Neural cell (in vitro differentiated cells): ENCODE data around the gene PHF21A. TPM values are rescaled to one million over a fixed set of nuclear protein-coding genes. Genes with fewer than 3 reads are reported as not detected.

Experiments used
- H2AFZ ChIP-seq: fragments of 200-600, 300-800 bp; sonication (generic), shearing (Covaris generic); 2 replicates; pipeline ENCODE4 v1.6.0; 2014; ENCODE audit warnings: low read depth, mild to moderate bottlenecking, antibody characterized with exemption, low read length, moderate library complexity
- H3F3A ChIP-seq: fragments of 200-600 bp; shearing (Covaris generic); 2 replicates; pipeline ENCODE4 v1.6.1; 2016; ENCODE audit warnings: mild to moderate bottlenecking, moderate library complexity, mixed read lengths, antibody characterized with exemption, low read length; ENCODE audit not compliant: insufficient read depth, poor library complexity, severe bottlenecking
- H3K27ac ChIP-seq: fragments of 200-600, 300-800 bp; sonication (generic), shearing (Covaris generic); 2 replicates; pipeline ENCODE4 v1.5.1; 2014; ENCODE audit warnings: mild to moderate bottlenecking, low read length, moderate library complexity
- H3K27me3 ChIP-seq: fragments of 300-800, 200-600 bp; sonication (generic), shearing (Covaris generic); 2 replicates; pipeline ENCODE4 v1.6.0; 2014; ENCODE audit warnings: mild to moderate bottlenecking, low read depth, low read length, moderate library complexity; ENCODE audit not compliant: insufficient read depth
- H3K36me3 ChIP-seq: fragments of 300-800, 200-600 bp; sonication (generic), shearing (Covaris generic); 2 replicates; pipeline ENCODE4 v1.5.1; 2014; ENCODE audit warnings: mild to moderate bottlenecking, antibody characterized with exemption, low read length, moderate library complexity; ENCODE audit not compliant: insufficient read depth
- H3K4me2 ChIP-seq: fragments of 300-800, 200-600 bp; sonication (generic), shearing (Covaris generic); 2 replicates; pipeline ENCODE4 v1.6.0; 2014; ENCODE audit warnings: mild to moderate bottlenecking, low read length
- H3K4me3 ChIP-seq: fragments of 300-800, 200-600 bp; sonication (generic), shearing (Covaris generic); 2 replicates; pipeline ENCODE4 v1.5.1; 2014; ENCODE audit warnings: mild to moderate bottlenecking, low read length, moderate library complexity
- H3K79me2 ChIP-seq: fragments of 200-600 bp; shearing (Covaris generic); replicated peaks from 2 replicates; pipeline ENCODE4 v1.6.0; 2014; ENCODE audit warnings: mild to moderate bottlenecking, low read length, moderate library complexity; ENCODE audit not compliant: insufficient read depth
- H3K9ac ChIP-seq: fragments of 300-800, 200-600 bp; sonication (generic), shearing (Covaris generic); 2 replicates; pipeline ENCODE4 v1.6.1; 2016; ENCODE audit warnings: mild to moderate bottlenecking, low read length, mixed read lengths
- H3K9me2 ChIP-seq: fragments of 200-600 bp; shearing (Covaris generic); 2 replicates; pipeline ENCODE4 v1.6.1; 2016; ENCODE audit warnings: mild to moderate bottlenecking, low read length, mixed read lengths; ENCODE audit not compliant: insufficient read depth
- H3K9me3 ChIP-seq: fragments of 200-600, 300-800 bp; sonication (generic), shearing (Covaris generic); 2 replicates; pipeline ENCODE4 v1.6.1; 2016; ENCODE audit warnings: mild to moderate bottlenecking, mixed run types, low read length, moderate library complexity, mixed read lengths
- H4K20me1 ChIP-seq: fragments of 200-600 bp; shearing (Covaris generic); 2 replicates; pipeline ENCODE4 v1.6.1; 2016; ENCODE audit warnings: mild to moderate bottlenecking, mixed run types; ENCODE audit not compliant: insufficient read depth
- EP300 ChIP-seq: fragments of 450-650 bp; conservative IDR thresholded peaks from 2 replicates; pipeline ENCODE4 v1.6.1; 2014; ENCODE audit warnings: antibody characterized with exemption, mild to moderate bottlenecking, moderate library complexity; ENCODE audit not compliant: poor library complexity, severe bottlenecking
- EZH2 ChIP-seq: fragments of 200-600, 300-800 bp; shearing (Covaris generic), sonication (generic); IDR thresholded peaks from 2 replicates; pipeline ENCODE4 v1.6.1; 2014; ENCODE audit warnings: antibody characterized with exemption, low read length, borderline replicate concordance, mild to moderate bottlenecking; ENCODE audit not compliant: insufficient read depth, poor library complexity, severe bottlenecking
- MXI1 ChIP-seq: fragments of 450-650 bp; conservative IDR thresholded peaks from 2 replicates; pipeline ENCODE4 v1.6.1; 2014; ENCODE audit warnings: antibody characterized with exemption, mild to moderate bottlenecking; ENCODE audit not compliant: poor library complexity, severe bottlenecking
- POLR2AphosphoS5 ChIP-seq: IDR thresholded peaks from 2 replicates; pipeline ENCODE4 v1.6.1; 2012
- RAD21 ChIP-seq: fragments of 450-650 bp; conservative IDR thresholded peaks from 2 replicates; pipeline ENCODE4 v1.6.1; 2014; ENCODE audit warnings: antibody characterized with exemption, mild to moderate bottlenecking, moderate library complexity
- SMC3 ChIP-seq: fragments of 450-650 bp; conservative IDR thresholded peaks from 2 replicates; pipeline ENCODE4 v1.6.1; 2014; ENCODE audit warnings: antibody characterized with exemption, mild to moderate bottlenecking, moderate library complexity; ENCODE audit not compliant: poor library complexity
- TAF1 ChIP-seq: IDR thresholded peaks from 2 replicates; pipeline ENCODE4 v1.6.1; 2012; ENCODE audit warnings: low read depth
- polyA plus RNA-seq: library from polyadenylated mRNA; depleted of rRNA; stranded (reverse); fragments of >200 nt; gene quantifications from 2 replicates; pipeline ENCODE4 v1.2.3, GENCODE V29; 2014
- TF ChIP-seq, protein P1 (sequence below): IDR thresholded peaks from 2 replicates; pipeline ENCODE4 v1.6.1; 2012; ENCODE audit warnings: borderline replicate concordance
- TF ChIP-seq, protein P2 (sequence below): fragments of 450-650 bp; IDR thresholded peaks from 2 replicates; pipeline ENCODE4 v1.5.1; 2014; ENCODE audit warnings: antibody characterized with exemption, mild to moderate bottlenecking, moderate library complexity; ENCODE audit not compliant: poor library complexity, severe bottlenecking

Gene PHF21A
- polyA plus RNA-seq, 1 donor from 2014 or later, result 31.7 TPM

DNA sequence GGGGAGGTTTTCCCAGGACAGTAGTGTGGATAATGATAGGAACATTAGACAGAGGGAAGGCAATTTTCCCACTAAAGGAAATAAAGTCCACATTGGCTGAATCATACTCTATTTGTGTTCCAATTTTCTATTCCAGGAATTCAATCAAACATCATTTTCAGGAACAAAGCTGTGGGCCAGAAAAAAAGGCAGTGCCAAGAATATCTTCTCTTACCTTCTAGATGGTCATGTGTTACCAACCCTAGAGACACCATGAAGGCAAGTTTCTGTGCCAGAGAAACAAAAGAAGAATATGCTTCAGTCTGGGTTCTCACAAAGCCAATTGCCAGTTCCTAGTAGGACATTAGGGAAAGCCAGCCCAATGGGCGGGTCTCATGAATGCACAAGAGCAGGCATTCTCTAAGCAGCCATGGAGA, 171.3 kb downstream of the PHF21A start:
- Histone ChIP-seq H3K79me2 (no peaks in the 10 kb centered on the region), H3F3A (no peaks in the 10 kb centered on the region), H3K9ac (no peak overlapping the region), H4K20me1 (no peaks in the 10 kb centered on the region), H3K4me3 (no peak overlapping the region), H3K36me3 (no peaks in the 10 kb centered on the region), H3K4me2 (no peak overlapping the region), H3K9me2 (no peaks in the 10 kb centered on the region), H2AFZ (no peak overlapping the region), H3K27me3 (no peaks in the 10 kb centered on the region), H3K27ac (no peak overlapping the region), H3K9me3 (no peaks in the 10 kb centered on the region)
- TF ChIP-seq EZH2 (no peak), MXI1 (no peak), POLR2AphosphoS5 (no peak), EP300 (no peak), TAF1 (no peak), SMC3 (no peak), RAD21 (no peak)
- TF ChIP-seq, protein P1, sequence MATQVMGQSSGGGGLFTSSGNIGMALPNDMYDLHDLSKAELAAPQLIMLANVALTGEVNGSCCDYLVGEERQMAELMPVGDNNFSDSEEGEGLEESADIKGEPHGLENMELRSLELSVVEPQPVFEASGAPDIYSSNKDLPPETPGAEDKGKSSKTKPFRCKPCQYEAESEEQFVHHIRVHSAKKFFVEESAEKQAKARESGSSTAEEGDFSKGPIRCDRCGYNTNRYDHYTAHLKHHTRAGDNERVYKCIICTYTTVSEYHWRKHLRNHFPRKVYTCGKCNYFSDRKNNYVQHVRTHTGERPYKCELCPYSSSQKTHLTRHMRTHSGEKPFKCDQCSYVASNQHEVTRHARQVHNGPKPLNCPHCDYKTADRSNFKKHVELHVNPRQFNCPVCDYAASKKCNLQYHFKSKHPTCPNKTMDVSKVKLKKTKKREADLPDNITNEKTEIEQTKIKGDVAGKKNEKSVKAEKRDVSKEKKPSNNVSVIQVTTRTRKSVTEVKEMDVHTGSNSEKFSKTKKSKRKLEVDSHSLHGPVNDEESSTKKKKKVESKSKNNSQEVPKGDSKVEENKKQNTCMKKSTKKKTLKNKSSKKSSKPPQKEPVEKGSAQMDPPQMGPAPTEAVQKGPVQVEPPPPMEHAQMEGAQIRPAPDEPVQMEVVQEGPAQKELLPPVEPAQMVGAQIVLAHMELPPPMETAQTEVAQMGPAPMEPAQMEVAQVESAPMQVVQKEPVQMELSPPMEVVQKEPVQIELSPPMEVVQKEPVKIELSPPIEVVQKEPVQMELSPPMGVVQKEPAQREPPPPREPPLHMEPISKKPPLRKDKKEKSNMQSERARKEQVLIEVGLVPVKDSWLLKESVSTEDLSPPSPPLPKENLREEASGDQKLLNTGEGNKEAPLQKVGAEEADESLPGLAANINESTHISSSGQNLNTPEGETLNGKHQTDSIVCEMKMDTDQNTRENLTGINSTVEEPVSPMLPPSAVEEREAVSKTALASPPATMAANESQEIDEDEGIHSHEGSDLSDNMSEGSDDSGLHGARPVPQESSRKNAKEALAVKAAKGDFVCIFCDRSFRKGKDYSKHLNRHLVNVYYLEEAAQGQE, result no peak
- TF ChIP-seq, protein P2, sequence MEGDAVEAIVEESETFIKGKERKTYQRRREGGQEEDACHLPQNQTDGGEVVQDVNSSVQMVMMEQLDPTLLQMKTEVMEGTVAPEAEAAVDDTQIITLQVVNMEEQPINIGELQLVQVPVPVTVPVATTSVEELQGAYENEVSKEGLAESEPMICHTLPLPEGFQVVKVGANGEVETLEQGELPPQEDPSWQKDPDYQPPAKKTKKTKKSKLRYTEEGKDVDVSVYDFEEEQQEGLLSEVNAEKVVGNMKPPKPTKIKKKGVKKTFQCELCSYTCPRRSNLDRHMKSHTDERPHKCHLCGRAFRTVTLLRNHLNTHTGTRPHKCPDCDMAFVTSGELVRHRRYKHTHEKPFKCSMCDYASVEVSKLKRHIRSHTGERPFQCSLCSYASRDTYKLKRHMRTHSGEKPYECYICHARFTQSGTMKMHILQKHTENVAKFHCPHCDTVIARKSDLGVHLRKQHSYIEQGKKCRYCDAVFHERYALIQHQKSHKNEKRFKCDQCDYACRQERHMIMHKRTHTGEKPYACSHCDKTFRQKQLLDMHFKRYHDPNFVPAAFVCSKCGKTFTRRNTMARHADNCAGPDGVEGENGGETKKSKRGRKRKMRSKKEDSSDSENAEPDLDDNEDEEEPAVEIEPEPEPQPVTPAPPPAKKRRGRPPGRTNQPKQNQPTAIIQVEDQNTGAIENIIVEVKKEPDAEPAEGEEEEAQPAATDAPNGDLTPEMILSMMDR, result no peak

DNA sequence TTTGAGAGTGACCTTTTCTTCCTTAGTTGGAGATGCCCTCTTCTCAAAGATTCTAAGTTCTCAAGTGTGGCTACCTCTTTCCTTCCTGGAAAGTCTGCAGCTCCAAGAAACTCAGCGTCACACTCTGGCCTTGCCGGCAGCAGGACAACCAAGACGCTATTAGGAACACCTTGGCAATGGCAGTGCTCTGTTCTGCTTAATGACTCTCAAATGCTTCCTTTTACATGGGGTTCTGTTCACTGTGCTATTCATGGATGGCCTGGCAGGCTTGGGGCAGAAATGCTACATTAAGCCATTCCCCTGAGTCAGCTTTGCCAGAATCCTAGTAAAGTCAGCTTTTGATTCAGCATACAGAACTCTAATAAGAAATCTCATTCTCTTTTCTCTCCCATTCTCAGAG, 172.9 kb downstream of the PHF21A start:
- Histone ChIP-seq H4K20me1 (no peaks in the 10 kb centered on the region), H2AFZ (no peak overlapping the region), H3K27me3 (no peaks in the 10 kb centered on the region), H3K79me2 (no peaks in the 10 kb centered on the region), H3K9me2 (no peaks in the 10 kb centered on the region), H3K9ac (no peak overlapping the region), H3K36me3 (no peaks in the 10 kb centered on the region), H3K27ac (no peak overlapping the region), H3K4me3 (no peak overlapping the region), H3K9me3 (no peaks in the 10 kb centered on the region), H3F3A (no peaks in the 10 kb centered on the region), H3K4me2 (no peak overlapping the region)
- TF ChIP-seq EZH2 (no peak), RAD21 (no peak), POLR2AphosphoS5 (no peak), MXI1 (no peak), TAF1 (no peak), EP300 (no peak), SMC3 (no peak)
- TF ChIP-seq, protein P2, result no peak
- TF ChIP-seq, protein P1, result no peak
